Measurements from ENCODE around the gene CA10. TPM values are rescaled to one million over a fixed set of nuclear protein-coding genes. Genes with fewer than 3 reads are reported as not detected.

CA10 gene
- total and polyA plus RNA-seq, 2 donors (not counting 1 experiment from before 2014, with no cell fraction given), result not detected

DNA sequence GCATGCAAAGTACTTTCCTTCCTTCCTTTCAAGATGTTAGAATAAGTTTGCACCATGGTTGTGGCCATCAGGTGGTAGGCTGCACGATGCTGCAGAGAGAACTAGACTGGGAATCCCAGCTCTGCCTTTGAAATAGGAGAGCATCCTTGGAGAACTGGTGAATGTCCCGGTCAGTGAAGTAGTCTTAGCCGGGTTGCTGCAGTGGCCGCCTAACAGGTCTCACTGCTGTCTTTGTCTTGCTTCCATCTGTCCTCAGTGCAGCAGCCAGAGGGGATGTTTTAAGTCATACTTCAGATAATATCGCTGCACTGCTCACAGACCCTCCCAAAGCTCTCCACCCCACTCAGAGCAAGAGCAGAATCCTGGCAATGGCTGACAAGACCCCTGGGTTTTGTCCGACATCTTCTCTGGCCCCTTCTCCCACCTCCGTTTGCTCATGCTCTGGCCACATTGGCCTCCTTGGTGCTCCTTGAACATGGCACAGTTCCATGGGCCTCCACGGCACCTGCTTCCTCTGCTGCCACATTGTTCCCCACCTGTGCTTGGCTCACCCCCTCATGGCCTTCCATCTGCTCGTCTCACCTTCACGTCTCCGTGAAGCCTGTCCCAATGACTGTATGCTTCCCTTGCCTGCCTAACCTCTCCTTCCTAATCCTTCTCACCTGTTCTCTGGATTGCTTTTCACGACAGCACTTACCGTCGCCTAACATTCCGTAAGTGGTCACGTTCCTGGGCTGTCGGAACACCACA, 458.3 kb downstream of the CA10 start:
- no peaks in the 10 kb centered on the region for H4K20me1 ChIP-seq (ENCODE audit: control insufficient read depth, insufficient read depth, low read length, poor library complexity, severe bottlenecking)
- no peak overlapping the region for H2AFZ ChIP-seq (ENCODE audit: insufficient read depth, low read depth, low read length, poor library complexity, severe bottlenecking)
- DNase-seq (no peak), ATAC-seq (ENCODE audit: low read depth) (no peak)
- intact Hi-C loops (cut with micrococcal nuclease), result no loop called here
- no peak overlapping the region for H3K4me2 ChIP-seq (replicated peaks; ENCODE audit: low read depth, low read length, poor library complexity, severe bottlenecking)
- ChIA-PET POLR2A (no interaction called here), CTCF (no interaction called here)
- H3K9me3 ChIP-seq (ENCODE audit: control extremely low read depth in 1 of 3, control insufficient read depth in 2 of 3, insufficient read depth in 1 of 3, low read length in 2 of 3), result peaks cover 0 to 6% (median 0%) of the 10 kb centered on the region in 3 donors
- no peak overlapping the region for H3K27ac Mint-ChIP-seq
- WGBS (ENCODE audit: insufficient coverage), result 93% methylated on average over 16 of the region's 17 CpGs
- no peaks in the 10 kb centered on the region for H3K4me1 Mint-ChIP-seq
- no peak overlapping the region for H3K9ac ChIP-seq (ENCODE audit: low read length)
- no peaks in the 10 kb centered on the region for H3K36me3 ChIP-seq (replicated peaks in 1 of 2; ENCODE audit: control extremely low read depth in 1 of 2, control insufficient read depth in 1 of 2, extremely low read depth in 1 of 2, insufficient read depth in 2 of 2, low read length in 1 of 2)
- TF ChIP-seq, protein P1, sequence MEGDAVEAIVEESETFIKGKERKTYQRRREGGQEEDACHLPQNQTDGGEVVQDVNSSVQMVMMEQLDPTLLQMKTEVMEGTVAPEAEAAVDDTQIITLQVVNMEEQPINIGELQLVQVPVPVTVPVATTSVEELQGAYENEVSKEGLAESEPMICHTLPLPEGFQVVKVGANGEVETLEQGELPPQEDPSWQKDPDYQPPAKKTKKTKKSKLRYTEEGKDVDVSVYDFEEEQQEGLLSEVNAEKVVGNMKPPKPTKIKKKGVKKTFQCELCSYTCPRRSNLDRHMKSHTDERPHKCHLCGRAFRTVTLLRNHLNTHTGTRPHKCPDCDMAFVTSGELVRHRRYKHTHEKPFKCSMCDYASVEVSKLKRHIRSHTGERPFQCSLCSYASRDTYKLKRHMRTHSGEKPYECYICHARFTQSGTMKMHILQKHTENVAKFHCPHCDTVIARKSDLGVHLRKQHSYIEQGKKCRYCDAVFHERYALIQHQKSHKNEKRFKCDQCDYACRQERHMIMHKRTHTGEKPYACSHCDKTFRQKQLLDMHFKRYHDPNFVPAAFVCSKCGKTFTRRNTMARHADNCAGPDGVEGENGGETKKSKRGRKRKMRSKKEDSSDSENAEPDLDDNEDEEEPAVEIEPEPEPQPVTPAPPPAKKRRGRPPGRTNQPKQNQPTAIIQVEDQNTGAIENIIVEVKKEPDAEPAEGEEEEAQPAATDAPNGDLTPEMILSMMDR (IDR thresholded peaks at IDR 0.05), result no peak
- TF ChIP-seq EZH2 (IDR thresholded peaks at IDR 0.05; ENCODE audit: borderline replicate concordance, insufficient read depth, low read depth, low read length, poor library complexity, severe bottlenecking), result no peak
- no peaks in the 10 kb centered on the region for H3K4me1 ChIP-seq (ENCODE audit: control insufficient read depth in 2 of 2, insufficient read depth in 2 of 2, low read length in 2 of 2)
- H3K27ac ChIP-seq (ENCODE audit: low read length in 2 of 2), result no peak overlapping the region
- H3K79me2 ChIP-seq (ENCODE audit: control insufficient read depth, insufficient read depth, low read length), result no peaks in the 10 kb centered on the region
- H3K4me3 Mint-ChIP-seq, result no peak overlapping the region
- no peaks in the 10 kb centered on the region for H3K27me3 ChIP-seq (replicated peaks in 1 of 4; ENCODE audit: control extremely low read depth in 1 of 4, control insufficient read depth in 3 of 4, insufficient read depth in 4 of 4, low read length in 3 of 4)
- no peak overlapping the region for H3K4me3 ChIP-seq (ENCODE audit: control extremely low read depth in 1 of 5, extremely low read depth in 1 of 5, insufficient read depth in 1 of 5, low read depth in 2 of 5, low read length in 4 of 5)
- peaks cover 3% of the 10 kb centered on the region for H3K27me3 Mint-ChIP-seq
- H3K9me3 Mint-ChIP-seq (ENCODE audit: insufficient read depth), result peaks cover 5% of the 10 kb centered on the region

DNA sequence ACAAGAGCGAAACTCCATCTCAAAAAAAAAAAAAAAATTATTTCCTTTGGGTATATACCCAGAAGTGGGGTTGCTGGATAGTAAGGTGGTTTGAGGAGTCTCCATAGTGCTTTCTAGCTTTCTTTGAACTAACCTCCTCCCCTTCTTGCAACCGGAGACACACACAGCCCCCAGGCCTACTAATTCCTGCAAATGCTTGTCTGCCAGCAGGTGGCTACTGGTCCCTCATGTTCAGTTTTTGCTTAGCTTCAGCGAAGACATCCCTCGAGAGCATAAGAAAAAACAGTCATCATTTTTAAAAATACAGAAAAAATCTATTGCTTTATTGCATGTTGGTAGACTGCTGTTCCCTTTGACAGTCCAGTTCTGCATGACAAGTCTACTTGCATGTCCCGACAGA, 459.2 kb downstream of the CA10 start:
- Mint-ChIP-seq H3K9me3 (ENCODE audit: insufficient read depth) (peaks cover 10% of the 10 kb centered on the region), H3K4me1 (no peaks in the 10 kb centered on the region), H3K27me3 (no peaks in the 10 kb centered on the region), H3K4me3 (no peak overlapping the region), H3K27ac (no peak overlapping the region)
- H3K79me2 ChIP-seq (ENCODE audit: control insufficient read depth, insufficient read depth, low read length), result no peaks in the 10 kb centered on the region
- H3K27me3 ChIP-seq (replicated peaks in 1 of 4; ENCODE audit: control extremely low read depth in 1 of 4, control insufficient read depth in 3 of 4, insufficient read depth in 4 of 4, low read length in 3 of 4), result no peaks in the 10 kb centered on the region
- H3K27ac ChIP-seq (ENCODE audit: low read length in 2 of 2), result no peak overlapping the region
- peaks cover 0 to 6% (median 0%) of the 10 kb centered on the region in 3 donors for H3K9me3 ChIP-seq (ENCODE audit: control extremely low read depth in 1 of 3, control insufficient read depth in 2 of 3, insufficient read depth in 1 of 3, low read length in 2 of 3)
- DNase-seq (no peak), ATAC-seq (ENCODE audit: low read depth) (no peak)
- intact Hi-C loops (cut with micrococcal nuclease), result no loop called here
- ChIA-PET CTCF (no interaction called here), POLR2A (no interaction called here)
- no peaks in the 10 kb centered on the region for H3K36me3 ChIP-seq (replicated peaks in 1 of 2; ENCODE audit: control extremely low read depth in 1 of 2, control insufficient read depth in 1 of 2, extremely low read depth in 1 of 2, insufficient read depth in 2 of 2, low read length in 1 of 2)
- WGBS (ENCODE audit: insufficient coverage), result 100% methylated on average over 1 of the region's 5 CpGs
- H3K4me1 ChIP-seq (ENCODE audit: control insufficient read depth in 2 of 2, insufficient read depth in 2 of 2, low read length in 2 of 2), result no peaks in the 10 kb centered on the region
- no peaks in the 10 kb centered on the region for H4K20me1 ChIP-seq (ENCODE audit: control insufficient read depth, insufficient read depth, low read length, poor library complexity, severe bottlenecking)
- TF ChIP-seq EZH2 (IDR thresholded peaks at IDR 0.05; ENCODE audit: borderline replicate concordance, insufficient read depth, low read depth, low read length, poor library complexity, severe bottlenecking), result no peak
- TF ChIP-seq, protein P1 (IDR thresholded peaks at IDR 0.05), result no peak
- no peak overlapping the region for H3K4me3 ChIP-seq (ENCODE audit: control extremely low read depth in 1 of 5, extremely low read depth in 1 of 5, insufficient read depth in 1 of 5, low read depth in 2 of 5, low read length in 4 of 5)
- no peak overlapping the region for H3K9ac ChIP-seq (ENCODE audit: low read length)
- no peak overlapping the region for H2AFZ ChIP-seq (ENCODE audit: insufficient read depth, low read depth, low read length, poor library complexity, severe bottlenecking)
- H3K4me2 ChIP-seq (replicated peaks; ENCODE audit: low read depth, low read length, poor library complexity, severe bottlenecking), result no peak overlapping the region
